ENCODE results near the gene DOCK2.
"Not testable (repeated sequence)": the region's sequence is repeated elsewhere in the genome, so short reads cannot be mapped to it uniquely, and the experiment has no call there.

DOCK2 gene

DNA sequence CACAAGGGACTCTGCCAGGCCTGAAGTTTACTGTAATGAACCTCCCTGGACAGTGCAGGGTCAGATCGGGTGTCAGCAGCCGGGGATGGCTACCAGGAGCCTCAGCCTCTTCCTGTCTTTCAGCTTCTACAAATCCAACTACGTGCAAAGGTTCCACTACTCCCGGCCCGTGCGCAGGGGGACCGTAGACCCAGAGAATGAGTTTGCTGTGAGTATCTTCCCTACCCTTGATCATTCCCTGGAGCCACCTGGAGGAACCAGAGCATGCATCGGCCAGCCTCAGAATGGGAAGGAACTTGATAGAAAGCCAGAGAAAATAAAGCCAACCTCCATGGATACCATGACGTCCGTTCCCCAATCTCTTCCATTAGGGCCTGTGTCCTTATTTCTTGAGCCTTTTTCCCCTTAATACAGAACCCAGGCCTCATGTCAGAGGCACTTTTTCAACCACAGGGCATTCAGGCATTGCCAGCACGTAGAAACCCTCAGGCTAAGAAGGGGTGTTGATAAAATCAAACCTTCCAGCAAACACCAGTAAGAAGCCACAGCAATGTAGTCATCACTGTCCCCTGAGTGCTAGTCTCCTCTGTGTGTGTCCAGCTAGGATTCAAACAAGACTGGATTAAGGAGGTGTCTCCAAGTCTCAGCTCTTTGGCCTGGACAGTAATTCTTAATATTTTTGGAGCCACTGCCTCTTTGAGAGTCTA lies 419.6 kb downstream of the DOCK2 start:
- DNase-seq (ENCODE audit: low read depth) = no peak

DNA sequence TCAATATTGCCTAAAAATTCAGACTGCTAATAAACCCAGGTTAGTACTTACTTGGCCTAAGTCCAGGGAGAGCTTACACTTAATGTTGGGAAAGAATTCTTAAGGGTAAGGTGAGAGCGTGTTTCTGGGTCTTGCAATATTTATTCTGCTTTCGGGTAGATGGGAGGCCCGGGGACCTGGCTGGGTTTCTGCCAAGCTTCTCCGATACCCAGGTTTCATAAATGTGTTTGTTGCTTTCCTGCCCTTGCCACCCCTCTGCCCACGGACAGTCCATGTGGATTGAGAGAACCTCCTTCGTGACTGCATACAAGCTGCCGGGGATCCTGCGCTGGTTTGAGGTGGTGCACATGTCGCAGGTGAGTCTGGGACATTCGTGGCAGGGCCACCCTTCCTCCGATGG lies 420.2 kb downstream of the DOCK2 start:
- DNase-seq (ENCODE audit: low read depth) = no peak

DNA sequence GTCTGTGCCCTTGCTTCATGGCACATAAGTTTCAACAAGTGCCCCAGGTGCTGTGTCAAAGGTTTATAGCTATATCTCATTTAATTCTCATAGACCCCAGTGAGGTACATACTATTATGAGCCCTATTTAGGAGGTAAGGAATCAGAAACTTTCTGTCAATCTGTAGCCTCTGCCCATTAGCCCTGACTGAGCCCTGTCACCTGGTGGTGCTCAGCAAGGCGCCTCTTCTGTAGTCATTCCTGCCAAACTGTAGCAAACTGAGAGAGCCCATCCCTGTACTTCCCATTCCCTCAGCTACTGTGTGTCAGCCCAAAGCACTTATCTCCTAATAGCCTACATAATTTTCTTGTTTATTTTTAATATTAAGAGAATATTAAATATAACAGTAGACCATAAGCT lies 422.1 kb downstream of the DOCK2 start:
- no peak for DNase-seq (ENCODE audit: low read depth)

DNA sequence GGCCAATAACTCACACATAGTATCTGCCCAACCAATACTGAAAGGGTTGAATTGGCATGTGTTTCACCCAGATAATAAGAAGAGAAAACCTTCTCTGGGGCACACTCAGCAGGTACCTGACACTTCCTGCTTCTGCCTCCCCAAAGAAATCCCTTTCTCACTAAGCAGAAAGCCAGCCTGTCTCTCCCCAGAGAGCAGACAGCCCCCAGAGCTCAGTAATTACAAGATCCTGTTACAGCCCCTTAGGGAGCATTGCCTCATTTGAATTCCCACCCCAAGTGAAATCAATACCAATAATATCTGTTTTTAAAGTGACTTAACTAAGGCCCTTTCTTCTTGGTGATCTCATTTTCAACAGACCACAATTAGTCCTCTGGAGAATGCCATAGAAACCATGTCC lies 430.1 kb downstream of the DOCK2 start:
- no peak for DNase-seq (ENCODE audit: low read depth)

DNA sequence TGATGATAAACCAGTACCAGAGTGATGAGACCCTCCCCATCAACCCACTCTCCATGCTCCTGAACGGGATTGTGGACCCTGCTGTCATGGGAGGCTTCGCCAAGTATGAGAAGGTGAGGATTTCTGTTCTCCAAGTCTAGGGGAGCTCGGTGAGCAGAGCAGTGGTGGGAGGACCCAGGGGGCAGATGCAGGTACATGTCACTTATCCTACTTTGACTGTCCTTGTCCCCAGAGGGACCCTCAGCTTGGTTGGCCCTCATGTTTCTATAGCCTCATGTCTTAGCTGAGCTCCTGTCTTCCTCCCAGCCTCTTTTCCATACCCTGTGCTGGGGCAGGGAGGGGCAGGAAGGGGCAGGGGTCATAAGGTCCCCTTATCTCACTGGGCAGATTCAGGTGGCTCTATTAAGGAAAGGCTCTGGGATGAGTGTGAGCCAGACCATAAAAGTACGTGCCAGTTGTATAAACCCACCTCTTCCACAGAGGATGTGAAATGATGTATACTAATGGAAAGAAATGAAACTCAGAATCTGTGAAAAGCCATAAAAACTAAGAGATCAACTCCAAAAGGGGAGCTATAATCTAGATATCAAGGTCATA lies 430.6 kb downstream of the DOCK2 start:
- no peak for DNase-seq (ENCODE audit: low read depth)

- DNase-seq (ENCODE audit: low read depth) = no peak
Observed at GRCh38 chr5:170069512-170069911, 432.4 kb downstream of the DOCK2 start.

- DNase-seq (ENCODE audit: low read depth) = peak; percentile 16
Observed at GRCh38 chr5:170070556-170071412, 433.7 kb downstream of the DOCK2 start.

DNA sequence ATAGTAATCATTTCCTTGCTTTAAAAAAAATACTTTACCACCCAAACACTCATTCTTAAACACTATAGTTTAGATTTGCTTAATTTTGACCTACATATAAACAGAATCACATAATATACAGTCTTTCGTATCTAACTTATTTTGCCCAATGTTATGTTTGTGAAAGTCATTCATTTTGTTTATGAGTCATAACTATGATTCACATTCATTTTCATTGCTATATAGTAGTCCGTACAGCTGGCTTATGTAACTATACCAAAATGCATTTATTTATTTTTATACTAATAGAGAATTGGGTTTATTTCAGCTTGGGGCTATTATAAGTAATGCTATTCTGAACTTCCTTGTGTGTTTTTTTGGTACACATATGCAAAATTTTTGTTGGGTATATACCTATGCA lies 434.7 kb downstream of the DOCK2 start:
- DNase-seq (ENCODE audit: low read depth) = no peak

GRCh38 chr5:170075696-170076095 lies 438.6 kb downstream of the DOCK2 start:
- no peak for DNase-seq (ENCODE audit: low read depth)

- peak; percentile 32 for DNase-seq (ENCODE audit: low read depth)
Observed at GRCh38 chr5:170076211-170076610, 439.1 kb downstream of the DOCK2 start.

- no peak for DNase-seq (ENCODE audit: low read depth)
Observed at GRCh38 chr5:170076739-170077138, 439.7 kb downstream of the DOCK2 start.

DNA sequence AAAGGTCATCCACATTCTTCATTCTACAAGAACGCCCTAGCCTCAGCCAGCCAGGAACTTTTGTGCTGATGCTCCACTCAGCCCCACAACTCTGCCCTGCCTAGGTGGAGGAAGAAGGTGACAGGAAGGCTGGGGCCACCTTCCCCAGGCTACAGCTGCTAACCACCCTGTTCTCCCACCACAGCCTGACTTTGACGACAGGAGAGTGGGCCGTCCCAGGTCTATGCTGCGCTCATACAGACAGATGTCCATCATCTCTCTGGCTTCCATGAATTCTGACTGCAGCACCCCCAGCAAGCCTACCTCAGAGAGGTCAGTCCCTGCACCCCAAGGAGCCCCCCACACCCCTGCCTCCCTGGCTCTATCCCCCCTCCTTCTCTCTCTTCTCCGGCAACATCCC lies 440.5 kb downstream of the DOCK2 start:
- DNase-seq (ENCODE audit: low read depth) = no peak

- DNase-seq (ENCODE audit: low read depth) = no peak
Observed at GRCh38 chr5:170078458-170078857, 441.4 kb downstream of the DOCK2 start.

- no peak for DNase-seq (ENCODE audit: low read depth)
Observed at GRCh38 chr5:170078931-170079330, 441.9 kb downstream of the DOCK2 start.

DNA sequence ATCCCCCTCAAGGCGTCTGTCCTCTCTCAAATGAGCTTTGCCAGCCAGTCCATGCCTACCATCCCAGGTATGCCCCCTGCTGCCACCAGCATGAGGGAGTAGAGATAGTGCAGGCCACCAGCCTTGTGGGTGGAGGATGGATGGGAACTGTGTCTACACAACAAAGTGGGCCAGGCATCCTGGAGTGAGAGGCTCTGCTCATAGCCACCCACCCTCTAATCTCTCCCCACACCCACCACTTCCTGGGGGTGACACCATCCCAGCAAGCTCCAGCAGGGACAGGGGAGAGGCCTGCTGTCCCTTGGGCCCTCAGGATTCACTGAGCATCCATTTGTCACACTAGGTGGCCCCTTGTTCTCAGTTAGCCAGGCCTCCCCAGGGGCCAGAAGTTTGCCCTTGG lies 443.1 kb downstream of the DOCK2 start:
- no peak for DNase-seq (ENCODE audit: low read depth)

DNA sequence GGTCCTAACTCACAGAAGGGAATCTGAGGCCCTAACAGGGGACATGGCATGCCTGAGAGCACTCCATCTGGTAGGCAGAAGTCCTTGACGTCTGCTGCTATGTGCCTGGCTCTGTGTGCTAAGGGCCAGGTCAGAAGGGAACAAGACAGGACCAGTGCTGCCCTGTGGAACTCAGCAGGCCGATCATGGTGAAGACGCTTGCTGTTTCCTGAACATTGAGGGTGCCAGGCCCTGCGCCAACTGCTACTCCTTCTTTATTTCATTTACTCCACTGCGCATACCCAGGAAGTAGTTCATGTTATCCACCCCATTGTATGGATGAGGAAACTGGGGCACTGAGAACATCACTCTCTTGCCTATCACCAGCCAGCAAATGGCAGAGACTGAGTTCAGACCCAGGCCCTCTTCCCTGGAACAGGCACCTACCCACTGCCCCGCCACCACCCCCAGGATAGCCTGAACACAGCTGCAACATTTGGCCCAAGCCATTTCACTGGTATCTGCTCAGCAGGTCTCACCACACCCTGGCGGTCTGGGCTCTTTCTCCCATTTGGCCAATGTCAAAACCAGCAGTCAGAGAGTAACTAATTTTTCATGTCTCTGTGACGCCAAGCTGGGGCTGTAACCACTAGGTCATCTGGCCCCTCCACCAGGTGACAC lies 443.8 kb downstream of the DOCK2 start:
- no peak for DNase-seq (ENCODE audit: low read depth)

DNA sequence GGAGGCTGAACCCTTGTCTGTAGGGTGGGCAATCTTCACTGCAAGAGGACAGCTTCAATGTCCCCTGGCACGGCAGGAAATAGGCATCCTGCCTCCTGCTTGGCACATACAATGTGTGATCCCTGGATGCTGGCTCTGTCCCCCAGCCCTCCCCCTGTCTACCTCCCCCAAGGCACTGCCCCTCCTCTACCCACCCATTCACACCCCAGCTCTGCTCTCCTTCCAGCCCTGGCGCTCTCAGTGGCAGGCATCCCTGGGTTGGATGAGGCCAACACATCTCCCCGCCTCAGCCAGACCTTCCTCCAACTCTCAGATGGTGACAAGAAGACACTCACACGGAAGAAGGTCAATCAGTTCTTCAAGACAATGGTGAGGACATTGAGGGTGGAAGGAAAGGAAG lies 444.5 kb downstream of the DOCK2 start:
- DNase-seq (ENCODE audit: low read depth) = no peak

DNA sequence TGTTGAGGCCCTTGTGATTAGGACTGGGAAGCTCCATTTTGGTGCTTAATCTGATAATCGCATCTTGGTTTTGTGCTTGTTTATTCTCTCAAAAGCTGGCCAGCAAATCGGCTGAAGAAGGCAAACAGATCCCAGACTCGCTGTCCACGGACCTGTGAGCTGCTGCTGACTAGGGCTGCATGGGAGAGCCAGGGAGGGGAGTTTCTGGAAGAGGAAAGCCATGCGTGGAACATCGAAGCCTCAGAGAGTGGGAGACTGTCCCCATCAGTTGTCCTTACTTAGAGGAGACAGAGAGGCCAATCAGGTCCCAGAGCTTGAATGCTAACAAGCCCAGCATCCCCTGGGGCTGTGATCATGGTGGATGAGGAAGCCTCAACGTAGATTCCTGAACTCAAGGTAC lies 445.6 kb downstream of the DOCK2 start:
- DNase-seq (ENCODE audit: low read depth) = no peak

- DNase-seq (ENCODE audit: low read depth) = no peak
Observed at GRCh38 chr5:170087168-170087817, 450.2 kb downstream of the DOCK2 start.

- no peak for DNase-seq (ENCODE audit: low read depth)
Observed at GRCh38 chr5:170092455-170093101, 455.5 kb downstream of the DOCK2 start.

DNA sequence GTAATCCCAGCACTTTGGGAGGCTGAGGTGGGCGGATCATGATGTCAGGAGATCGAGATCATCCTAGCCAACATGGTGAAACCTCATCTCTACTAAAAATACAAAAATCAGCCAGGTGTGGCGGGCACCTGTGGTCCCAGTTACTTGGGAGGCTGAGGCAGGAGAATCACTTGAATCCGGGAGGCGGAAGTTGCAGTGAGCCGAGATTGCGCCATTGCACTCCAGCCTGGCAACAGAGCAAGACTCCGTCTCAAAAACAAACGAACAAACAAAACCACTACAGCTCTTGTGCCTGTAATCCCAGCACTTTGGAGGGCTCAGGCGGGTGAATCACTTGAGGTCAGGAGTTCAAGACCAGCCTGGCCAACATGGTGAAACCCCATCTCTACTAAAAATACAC lies 457.3 kb downstream of the DOCK2 start:
- not testable (repeated sequence) for DNase-seq (ENCODE audit: low read depth)

DNA sequence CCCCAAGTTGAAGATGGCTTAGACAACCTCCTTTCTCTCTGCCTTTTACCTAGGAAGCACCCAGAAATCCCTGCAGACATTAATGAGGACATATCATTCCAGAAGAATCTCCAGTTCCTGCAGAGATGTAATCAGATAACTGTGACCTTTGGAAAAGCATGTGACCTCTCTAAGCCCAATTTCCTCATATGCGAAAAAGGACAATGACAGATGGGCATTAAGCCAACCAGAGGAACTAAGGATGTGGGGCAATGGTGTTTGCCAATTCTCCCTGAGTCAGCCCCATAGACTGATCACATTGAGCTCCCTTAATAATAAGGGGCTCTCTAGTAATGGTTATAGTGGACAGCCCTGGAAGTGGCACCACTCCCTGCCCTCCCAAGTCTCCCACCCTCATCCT lies 458.6 kb downstream of the DOCK2 start:
- DNase-seq (ENCODE audit: low read depth) = no peak

Data from stromal cell of bone marrow (primary cell).